Measurements from ENCODE around the gene SAMD8. TPM values are rescaled to one million over a fixed set of nuclear protein-coding genes. Genes with fewer than 3 reads are reported as not detected.

Gene SAMD8
- total RNA-seq, 1 donor from 2014 or later, result 17.7 TPM

DNA sequence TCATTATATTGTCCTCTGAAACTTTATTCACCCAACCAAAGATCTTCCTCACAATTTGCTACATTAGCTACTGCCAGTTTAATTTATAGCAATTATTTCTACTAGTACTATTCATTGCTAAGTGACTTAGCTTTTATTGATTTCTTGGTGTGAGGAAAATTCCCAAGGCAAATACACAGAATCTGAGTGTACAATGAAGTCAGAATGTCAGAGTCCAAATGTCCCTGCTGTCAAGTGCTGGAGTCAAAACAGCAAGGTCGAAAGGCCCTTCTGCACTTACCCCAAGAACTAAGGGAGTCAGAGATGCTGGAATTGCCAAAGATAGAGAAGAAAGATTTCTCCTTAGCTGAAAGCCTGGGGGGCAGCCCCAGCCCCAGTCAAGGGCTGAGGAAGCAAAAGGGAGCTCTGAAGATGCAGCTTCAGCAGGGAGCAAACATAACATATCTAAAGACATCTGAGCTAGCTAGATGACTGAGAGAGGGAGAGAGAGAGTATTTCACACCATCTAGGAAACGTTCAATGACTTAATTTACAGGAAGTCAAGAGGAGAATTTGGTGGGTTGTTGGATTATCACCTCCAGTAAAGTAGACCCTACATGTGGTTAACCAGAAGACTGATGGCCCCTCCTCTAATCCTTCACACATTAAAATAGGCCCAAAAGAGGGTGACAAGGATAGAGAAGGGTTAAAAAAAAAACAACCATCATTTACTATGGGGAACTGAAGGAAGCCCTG, 36.6 kb upstream of the SAMD8 start:
- intact Hi-C loops (cut with micrococcal nuclease), result no loop called here
- Mint-ChIP-seq H3K27ac (peak overlapping the region; percentile 9), H3K36me3 (ENCODE audit: low read depth) (no peaks in the 10 kb centered on the region), H3K4me1 (peaks cover 12% of the 10 kb centered on the region), H3K9me3 (no peaks in the 10 kb centered on the region), H3K27me3 (no peaks in the 10 kb centered on the region), H3K4me3 (no peak overlapping the region)
- no peak for DNase-seq

DNA sequence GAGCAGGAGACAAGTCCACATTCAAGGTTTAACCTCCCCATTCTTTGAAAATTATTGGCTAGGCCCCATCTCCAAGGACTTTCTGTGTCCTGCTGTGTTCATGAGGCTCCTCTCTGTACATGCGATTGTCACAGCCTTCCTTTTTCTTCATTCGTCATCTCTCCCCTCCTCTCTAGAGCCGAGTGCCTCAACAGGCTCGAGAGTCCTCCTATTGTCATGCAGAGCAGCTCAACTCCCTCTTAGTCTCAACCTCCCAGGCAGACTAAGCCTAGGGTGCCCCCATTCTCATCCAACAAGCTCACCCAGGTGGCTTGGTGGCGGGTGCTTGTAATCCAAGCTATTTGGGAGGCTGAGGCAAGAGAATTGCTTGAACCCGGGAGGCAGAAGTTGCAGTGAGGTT, 35.1 kb upstream of the SAMD8 start:
- H3K36me3 Mint-ChIP-seq (ENCODE audit: low read depth), result no peaks in the 10 kb centered on the region
- intact Hi-C loops (cut with micrococcal nuclease), result no loop called here
- H3K27ac Mint-ChIP-seq, result peak overlapping the region; percentile 29
- H3K4me3 Mint-ChIP-seq, result no peak overlapping the region
- H3K4me1 Mint-ChIP-seq, result peaks cover 7% of the 10 kb centered on the region
- peaks cover 2% of the 10 kb centered on the region for H3K9me3 Mint-ChIP-seq
- H3K27me3 Mint-ChIP-seq, result no peaks in the 10 kb centered on the region
- no peak for DNase-seq

- H3K36me3 Mint-ChIP-seq (ENCODE audit: low read depth), result no peaks in the 10 kb centered on the region
- DNase-seq, result no peak
- intact Hi-C loops (cut with micrococcal nuclease), result no loop called here
- H3K27ac Mint-ChIP-seq, result no peak overlapping the region
- H3K9me3 Mint-ChIP-seq, result peaks cover 5% of the 10 kb centered on the region
- no peak overlapping the region for H3K4me3 Mint-ChIP-seq
- H3K4me1 Mint-ChIP-seq, result peaks cover 7% of the 10 kb centered on the region
- H3K27me3 Mint-ChIP-seq, result no peaks in the 10 kb centered on the region
Measured at GRCh38 chr10:75079436-75080083, 31.9 kb upstream of the SAMD8 start.

- Mint-ChIP-seq H3K9me3 (peaks cover 5% of the 10 kb centered on the region), H3K27ac (no peak overlapping the region), H3K27me3 (no peaks in the 10 kb centered on the region), H3K36me3 (ENCODE audit: low read depth) (no peaks in the 10 kb centered on the region), H3K4me3 (no peak overlapping the region), H3K4me1 (no peaks in the 10 kb centered on the region)
- intact Hi-C loops (cut with micrococcal nuclease), result no loop called here
- DNase-seq, result no peak
Measured at GRCh38 chr10:75080554-75080953, 30.9 kb upstream of the SAMD8 start.

- no peak overlapping the region for H3K4me3 Mint-ChIP-seq
- peaks cover 5% of the 10 kb centered on the region for H3K9me3 Mint-ChIP-seq
- no peaks in the 10 kb centered on the region for H3K36me3 Mint-ChIP-seq (ENCODE audit: low read depth)
- H3K4me1 Mint-ChIP-seq, result no peaks in the 10 kb centered on the region
- DNase-seq, result no peak
- no peak overlapping the region for H3K27ac Mint-ChIP-seq
- intact Hi-C loops (cut with micrococcal nuclease), result no loop called here
- H3K27me3 Mint-ChIP-seq, result no peaks in the 10 kb centered on the region
Measured at GRCh38 chr10:75081379-75081778, 30.1 kb upstream of the SAMD8 start.

DNA sequence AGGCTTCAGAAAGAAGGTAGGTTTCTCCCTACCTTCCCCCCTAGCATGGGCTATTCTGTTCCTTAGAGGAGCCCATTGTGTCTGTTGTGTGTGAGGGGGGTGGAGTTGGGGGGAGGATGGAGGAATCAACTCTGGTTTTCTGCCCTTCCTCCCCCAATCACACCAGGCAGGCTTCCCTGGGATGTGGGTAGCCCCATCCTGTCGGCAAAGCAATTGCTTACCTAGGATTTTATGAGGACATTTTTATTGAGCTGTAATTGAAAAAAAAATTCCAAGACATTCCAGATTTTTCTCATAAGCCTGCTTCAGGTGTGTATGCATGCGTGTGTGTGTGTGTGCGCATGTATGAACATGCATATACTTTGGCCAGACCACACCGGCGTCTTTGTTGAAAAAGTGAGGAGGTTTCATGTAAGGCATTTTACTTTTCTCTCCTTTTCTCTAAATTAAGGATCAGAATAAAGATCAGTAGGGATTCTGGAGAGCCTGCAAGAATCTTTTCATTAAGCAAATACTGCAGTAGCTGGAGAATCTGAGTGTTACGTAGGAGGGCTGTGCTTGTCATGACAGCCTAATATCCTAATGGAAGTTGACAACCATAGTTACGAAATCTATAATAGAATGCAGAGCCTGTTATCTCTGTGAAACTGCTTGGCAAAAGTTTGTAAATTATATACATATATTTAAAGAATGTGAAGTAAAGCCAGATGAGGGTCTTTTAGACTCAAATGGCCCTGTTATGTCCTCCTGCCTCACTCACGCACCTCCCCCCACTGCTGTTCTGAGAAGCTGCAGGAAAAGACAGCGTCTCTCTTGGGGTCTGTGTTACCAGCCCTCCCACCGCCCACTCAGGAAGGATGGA, 27.3 kb upstream of the SAMD8 start:
- Mint-ChIP-seq H3K27ac (no peak overlapping the region), H3K27me3 (no peaks in the 10 kb centered on the region), H3K9me3 (peaks cover 5% of the 10 kb centered on the region), H3K4me3 (no peak overlapping the region), H3K4me1 (no peaks in the 10 kb centered on the region), H3K36me3 (ENCODE audit: low read depth) (no peaks in the 10 kb centered on the region)
- no peak for DNase-seq
- intact Hi-C loops (cut with micrococcal nuclease), result no loop called here

GRCh38 chr10:75084834-75085384, 26.5 kb upstream of the SAMD8 start:
- H3K36me3 Mint-ChIP-seq (ENCODE audit: low read depth), result no peaks in the 10 kb centered on the region
- H3K4me3 Mint-ChIP-seq, result no peak overlapping the region
- H3K27ac Mint-ChIP-seq, result no peak overlapping the region
- peaks cover 3% of the 10 kb centered on the region for H3K4me1 Mint-ChIP-seq
- H3K27me3 Mint-ChIP-seq, result no peaks in the 10 kb centered on the region
- no peak for DNase-seq
- intact Hi-C loops (cut with micrococcal nuclease), result no loop called here
- H3K9me3 Mint-ChIP-seq, result peaks cover 5% of the 10 kb centered on the region

GRCh38 chr10:75086278-75086934, 25.1 kb upstream of the SAMD8 start:
- no peak overlapping the region for H3K27ac Mint-ChIP-seq
- intact Hi-C loops (cut with micrococcal nuclease), result no loop called here
- H3K27me3 Mint-ChIP-seq, result no peaks in the 10 kb centered on the region
- H3K36me3 Mint-ChIP-seq (ENCODE audit: low read depth), result no peaks in the 10 kb centered on the region
- H3K9me3 Mint-ChIP-seq, result peaks cover 2% of the 10 kb centered on the region
- no peak for DNase-seq
- no peak overlapping the region for H3K4me3 Mint-ChIP-seq
- peaks cover 3% of the 10 kb centered on the region for H3K4me1 Mint-ChIP-seq

GRCh38 chr10:75088640-75089039, 22.8 kb upstream of the SAMD8 start:
- intact Hi-C loops (cut with micrococcal nuclease), result no loop called here
- DNase-seq, result no peak
- no peak overlapping the region for H3K4me3 Mint-ChIP-seq
- H3K9me3 Mint-ChIP-seq, result no peaks in the 10 kb centered on the region
- peaks cover 3% of the 10 kb centered on the region for H3K4me1 Mint-ChIP-seq
- no peak overlapping the region for H3K27ac Mint-ChIP-seq
- peaks cover 2% of the 10 kb centered on the region for H3K27me3 Mint-ChIP-seq
- no peaks in the 10 kb centered on the region for H3K36me3 Mint-ChIP-seq (ENCODE audit: low read depth)

DNA sequence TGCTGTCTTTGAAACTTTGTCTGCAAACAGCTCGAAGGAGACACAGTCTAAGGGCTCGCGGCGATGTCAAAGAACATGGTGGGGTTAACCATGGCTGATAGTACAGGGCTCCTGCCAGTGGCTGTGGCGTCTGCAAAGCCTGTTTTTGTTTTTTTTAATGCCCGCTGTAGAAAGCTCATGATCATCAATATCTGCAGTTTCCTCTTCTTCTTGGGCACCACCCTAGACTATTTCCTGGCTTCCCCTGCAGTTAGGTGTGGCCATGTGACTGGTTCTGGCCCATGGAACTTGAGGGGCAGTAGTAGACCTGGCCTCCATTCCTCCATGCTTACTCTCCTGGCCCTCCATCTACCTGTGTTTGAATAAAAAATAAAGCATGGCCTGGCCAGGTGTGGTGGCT, 21.8 kb upstream of the SAMD8 start:
- intact Hi-C loops (cut with micrococcal nuclease), result no loop called here
- Mint-ChIP-seq H3K27me3 (peaks cover 2% of the 10 kb centered on the region), H3K36me3 (ENCODE audit: low read depth) (no peaks in the 10 kb centered on the region), H3K4me1 (peaks cover 3% of the 10 kb centered on the region), H3K9me3 (no peaks in the 10 kb centered on the region), H3K4me3 (no peak overlapping the region), H3K27ac (no peak overlapping the region)
- no peak for DNase-seq

GRCh38 chr10:75091146-75091545, 20.3 kb upstream of the SAMD8 start:
- Mint-ChIP-seq H3K4me3 (no peak overlapping the region), H3K27me3 (peaks cover 2% of the 10 kb centered on the region), H3K36me3 (ENCODE audit: low read depth) (no peaks in the 10 kb centered on the region), H3K9me3 (no peaks in the 10 kb centered on the region), H3K27ac (no peak overlapping the region), H3K4me1 (peaks cover 3% of the 10 kb centered on the region)
- no peak for DNase-seq
- intact Hi-C loops (cut with micrococcal nuclease), result no loop called here

DNA sequence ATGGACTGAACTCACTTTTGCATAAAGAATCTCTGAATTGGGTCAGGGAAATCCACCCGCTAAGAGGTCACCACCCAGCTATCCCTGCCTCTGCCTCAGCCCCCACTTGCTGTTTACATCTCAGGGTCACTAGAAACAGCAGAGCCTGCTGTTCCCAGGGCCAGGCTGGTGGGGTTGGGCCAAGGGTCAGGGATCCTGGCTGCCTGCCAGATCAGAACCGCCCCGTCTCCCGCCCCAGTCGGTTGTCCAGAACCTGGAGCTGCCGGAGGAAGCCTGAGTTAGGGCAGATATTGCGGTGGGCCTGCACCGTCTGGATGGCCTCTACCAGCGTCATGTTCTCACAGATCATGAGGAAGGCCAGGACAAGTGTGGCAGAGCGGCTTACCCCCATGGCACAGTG, 17.0 kb upstream of the SAMD8 start:
- Mint-ChIP-seq H3K27me3 (peaks cover 2% of the 10 kb centered on the region), H3K4me3 (no peak overlapping the region), H3K9me3 (no peaks in the 10 kb centered on the region)

GRCh38 chr10:75095631-75096030, 15.8 kb upstream of the SAMD8 start:
- H3K9me3 Mint-ChIP-seq, result no peaks in the 10 kb centered on the region
- H3K27ac Mint-ChIP-seq, result no peak overlapping the region
- H3K4me3 Mint-ChIP-seq, result no peak overlapping the region
- intact Hi-C loops (cut with micrococcal nuclease), result no loop called here
- peaks cover 5% of the 10 kb centered on the region for H3K4me1 Mint-ChIP-seq
- no peak for DNase-seq
- peaks cover 2% of the 10 kb centered on the region for H3K27me3 Mint-ChIP-seq
- no peaks in the 10 kb centered on the region for H3K36me3 Mint-ChIP-seq (ENCODE audit: low read depth)

More for the DNA sequence above, 17.0 kb upstream of the SAMD8 start:
- Mint-ChIP-seq H3K27ac (no peak overlapping the region), H3K36me3 (ENCODE audit: low read depth) (no peaks in the 10 kb centered on the region), H3K4me1 (peaks cover 3% of the 10 kb centered on the region)
- DNase-seq, result no peak
- intact Hi-C loops (cut with micrococcal nuclease), result no loop called here

Data from activated CD4-positive, alpha-beta T cell treated with anti-CD3 and anti-CD28 coated beads, Interleukin-2, amount 10 ng/mL, durations not matched to agents 24 days and 14 days (primary cell).